ENCODE measurements around the gene PXYLP1. TPM values are rescaled to one million over a fixed set of nuclear protein-coding genes. Genes with fewer than 3 reads are reported as not detected.
A peak's percentile ranks its signal among the peaks of the same experiment; 100 is the strongest.

The PXYLP1 gene
- total RNA-seq, 1 experiment from 2014 or later, result 5.6 TPM

DNA sequence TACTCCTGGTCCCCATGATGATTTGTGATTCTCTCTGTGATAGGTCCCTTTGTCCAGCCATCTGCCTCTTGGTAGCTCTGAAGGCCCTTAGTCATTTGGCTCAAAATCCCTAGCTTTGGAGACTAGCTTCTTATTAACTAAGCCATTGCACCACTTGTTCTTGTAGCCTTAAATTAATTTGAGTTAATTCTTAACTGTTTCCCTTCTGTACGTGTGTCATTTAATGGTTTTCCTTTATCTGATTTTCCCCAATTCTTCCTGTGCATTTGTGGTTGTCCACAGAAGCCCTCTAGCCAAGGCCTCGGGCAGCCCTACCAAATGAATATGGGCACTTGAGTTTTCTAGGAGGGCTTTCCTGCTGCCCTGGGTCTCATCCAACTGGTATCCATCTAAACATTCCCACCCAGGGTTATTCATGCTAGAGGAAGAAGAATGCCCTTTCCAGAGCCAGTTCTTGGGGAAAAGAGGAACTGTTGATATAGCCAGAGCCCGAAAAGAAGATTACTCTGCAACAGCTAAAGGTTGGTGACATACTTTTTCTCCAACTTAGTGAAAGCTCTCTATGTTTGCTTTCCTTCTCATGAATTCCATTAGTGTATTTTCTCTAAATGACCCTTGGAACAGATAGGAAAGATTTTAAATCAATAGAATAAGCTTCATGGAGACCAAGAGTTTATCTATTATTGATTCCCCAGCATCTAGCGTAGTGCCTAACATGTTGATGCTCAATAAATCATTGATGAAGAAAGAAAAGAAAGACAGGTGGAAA lies 92.5 kb downstream of the PXYLP1 start:
- no peak for DNase-seq (ENCODE audit: low spot score)

DNA sequence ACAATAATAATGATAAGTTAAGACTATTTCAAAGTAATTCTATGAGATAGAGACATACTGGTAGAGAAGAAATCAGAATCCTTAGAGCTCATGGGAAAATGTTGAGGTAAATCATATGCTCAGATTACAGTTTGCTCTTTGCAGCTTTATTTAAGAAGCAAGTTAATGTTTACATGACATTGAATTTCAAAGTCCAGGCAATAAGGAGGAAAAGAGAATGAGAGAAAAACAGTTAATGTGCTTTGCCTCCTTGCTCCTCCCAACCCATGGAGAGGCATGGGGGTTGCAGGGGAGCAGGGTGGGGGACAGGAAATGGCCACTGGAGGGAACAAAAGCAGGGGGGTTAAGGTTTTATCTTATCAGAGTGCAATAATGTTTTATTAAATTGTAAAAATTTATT lies 94.5 kb downstream of the PXYLP1 start:
- DNase-seq (ENCODE audit: low spot score), result no peak

DNA sequence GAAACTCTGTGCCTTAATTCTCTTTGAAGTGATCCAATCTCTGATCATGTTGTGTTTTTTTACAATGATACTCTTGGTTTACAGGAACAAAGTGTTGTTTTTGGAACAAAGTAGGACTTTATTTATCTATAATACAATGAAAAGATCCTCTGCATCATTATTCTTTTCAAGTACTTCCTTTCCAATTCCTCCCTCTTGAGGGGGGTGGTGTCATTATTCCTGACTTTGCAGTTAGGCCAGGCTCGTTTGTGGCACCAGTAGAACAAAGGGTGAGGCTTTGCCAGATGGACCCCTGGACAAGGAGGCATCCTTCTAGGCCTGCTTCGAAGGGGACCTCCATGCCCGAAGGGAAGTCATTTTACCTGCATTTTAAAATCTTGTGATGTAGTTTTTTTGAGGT lies 95.0 kb downstream of the PXYLP1 start:
- no peak for DNase-seq (ENCODE audit: low spot score)

DNA sequence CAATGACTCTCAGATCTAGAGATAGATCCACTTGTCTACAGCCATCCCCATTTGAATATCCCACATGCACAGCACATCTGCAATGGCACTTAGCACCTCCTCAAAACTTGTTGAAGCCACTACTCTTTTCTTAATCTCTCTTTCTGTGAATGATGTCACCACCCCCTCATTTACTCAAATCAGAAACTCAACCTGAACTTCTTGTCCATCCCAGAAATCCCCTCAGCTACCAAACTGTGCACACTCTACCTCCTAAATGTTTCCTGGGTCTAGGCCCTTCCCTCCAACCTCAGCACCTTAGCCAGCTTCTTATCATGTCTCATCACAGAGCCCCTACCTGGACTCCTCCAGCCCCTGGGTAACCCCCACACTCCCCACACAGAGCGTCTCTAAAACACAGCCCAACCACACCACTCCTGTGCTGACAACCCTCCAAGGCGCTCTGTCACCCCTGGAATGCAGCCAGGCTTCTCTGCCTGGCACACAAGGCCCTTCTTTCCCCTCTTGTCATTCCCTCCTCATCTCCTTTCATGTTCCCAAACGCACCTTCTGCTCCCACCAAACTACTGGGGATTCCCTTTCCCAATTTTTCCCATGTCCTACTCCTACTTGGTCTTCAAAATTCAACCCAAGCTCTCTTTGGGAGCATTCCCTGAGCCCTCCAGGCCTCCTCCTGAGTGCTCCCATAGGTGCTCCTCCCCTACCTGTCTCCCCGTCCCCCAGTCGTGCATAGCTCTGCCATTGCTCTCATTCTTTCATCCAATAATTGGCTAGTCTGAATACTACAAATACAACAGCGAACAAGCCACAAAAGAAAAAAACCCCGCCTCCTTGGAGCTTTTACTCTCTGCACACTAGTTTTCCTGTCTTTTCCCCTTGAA lies 96.9 kb downstream of the PXYLP1 start:
- no peak for DNase-seq (ENCODE audit: low spot score)

DNA sequence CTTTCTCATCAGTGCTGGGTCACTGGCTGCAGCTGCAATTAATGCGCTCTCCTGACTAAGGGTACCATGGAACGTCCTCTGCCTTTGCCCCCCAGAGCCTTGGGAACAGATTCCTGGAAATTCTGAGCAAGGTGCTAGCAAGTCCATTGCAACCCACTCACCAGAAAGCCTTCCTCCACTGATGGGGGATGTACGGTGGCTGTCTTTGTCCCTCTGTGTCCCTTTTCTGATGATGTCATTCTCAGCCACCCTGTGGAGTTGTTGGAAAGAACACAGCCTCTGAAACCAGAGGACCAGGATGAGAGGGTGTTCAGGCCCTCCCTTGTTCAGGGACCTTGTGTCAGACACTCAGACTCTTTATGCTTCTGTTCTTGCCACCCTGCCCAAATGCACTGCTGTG lies 98.6 kb downstream of the PXYLP1 start:
- DNase-seq (ENCODE audit: low spot score), result no peak

DNA sequence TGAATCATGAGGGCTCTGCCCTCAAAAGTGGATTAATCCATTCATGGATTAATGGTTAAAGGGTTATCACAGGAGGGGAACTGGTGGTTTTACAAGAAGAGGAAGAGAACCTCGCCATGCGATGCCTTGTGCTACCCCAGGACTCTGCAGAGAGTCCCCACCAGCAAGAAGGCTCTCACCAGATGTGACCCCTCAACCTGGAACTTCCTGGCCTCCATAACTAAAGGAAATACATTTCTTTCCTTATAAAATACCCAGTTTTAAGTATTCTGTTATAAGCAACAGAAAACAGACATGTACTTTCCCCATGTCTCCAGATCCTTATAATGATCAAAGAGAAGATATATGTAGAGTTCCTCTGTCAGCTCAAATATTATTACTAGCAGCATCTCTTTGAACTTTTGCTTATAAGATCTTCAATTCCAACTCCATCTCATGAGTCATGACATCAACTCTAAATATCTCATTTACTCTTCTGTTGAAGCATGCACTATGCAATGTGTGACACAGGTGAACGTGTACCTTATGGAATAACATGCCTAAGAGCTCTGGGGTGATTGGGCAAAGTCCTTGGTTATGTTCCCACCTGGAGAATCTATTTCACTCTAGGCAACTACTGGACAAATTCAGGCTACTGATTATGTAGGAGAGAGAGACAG lies 99.2 kb downstream of the PXYLP1 start:
- peak; percentile 31 for DNase-seq (ENCODE audit: low spot score)

DNA sequence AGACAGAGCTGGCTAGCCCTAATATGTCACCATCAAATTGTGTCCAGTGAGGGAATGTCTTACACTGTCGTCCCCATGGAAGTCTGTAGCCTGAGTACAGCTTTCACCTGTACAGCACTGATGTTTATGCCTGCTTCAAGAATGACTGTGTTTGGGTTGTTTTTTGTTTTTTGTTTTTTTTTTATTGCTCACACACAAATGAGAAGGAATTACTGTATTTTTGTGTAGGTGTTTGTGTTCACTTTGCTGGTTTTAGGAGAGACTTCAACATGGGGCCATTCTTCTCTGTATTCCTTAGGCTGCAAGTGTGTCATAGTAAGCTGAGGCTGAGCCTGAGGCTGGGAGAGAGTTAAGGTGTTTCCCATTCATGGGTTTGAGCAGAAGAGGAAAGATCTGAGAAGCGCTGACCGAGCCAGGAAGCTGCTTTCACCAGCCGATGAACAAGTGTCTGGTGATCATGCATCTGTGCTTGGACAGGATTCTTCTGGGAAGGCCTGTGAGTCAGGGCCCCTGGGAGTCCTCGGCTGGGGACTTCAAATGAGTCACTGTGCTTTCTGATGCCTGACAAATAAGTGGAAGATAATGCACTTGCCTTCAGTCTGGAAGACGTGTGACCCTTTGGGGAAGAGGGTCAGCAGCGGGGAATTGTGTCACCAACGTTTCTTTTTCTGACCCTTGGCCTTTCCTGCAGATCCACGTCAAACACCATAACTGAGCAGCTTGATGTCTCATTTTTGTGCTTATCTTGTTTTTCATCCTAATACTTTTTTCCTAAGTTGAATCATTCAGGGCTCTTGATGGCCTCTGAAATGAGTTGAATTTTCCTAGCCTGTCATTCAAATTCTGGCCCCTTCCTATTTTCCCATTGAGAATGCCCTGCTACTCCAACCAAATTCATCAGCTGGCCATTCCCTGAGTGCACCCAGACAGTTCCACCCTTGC lies 100.0 kb downstream of the PXYLP1 start:
- peak; percentile 97 for DNase-seq (ENCODE audit: low spot score)

DNA sequence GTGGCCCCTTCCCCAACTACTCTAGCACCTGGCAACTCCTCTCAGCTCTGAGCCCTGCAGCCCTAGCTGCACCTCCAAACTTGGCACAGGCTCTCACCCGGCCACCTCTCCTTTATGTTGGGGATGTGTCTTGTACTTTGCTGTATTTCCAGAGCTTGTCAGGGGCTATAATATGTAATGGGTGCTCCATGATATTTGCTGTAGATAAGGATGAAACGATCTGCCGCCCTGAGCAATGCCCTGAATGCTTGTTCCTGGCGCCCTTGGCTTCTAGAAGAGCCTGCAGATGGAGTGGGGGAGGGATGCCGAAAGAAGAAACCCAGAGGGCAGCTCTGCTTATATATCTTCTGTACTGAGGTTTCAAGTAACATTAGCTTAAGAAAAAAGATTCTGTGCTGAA lies 100.8 kb downstream of the PXYLP1 start:
- no peak for DNase-seq (ENCODE audit: low spot score)

DNA sequence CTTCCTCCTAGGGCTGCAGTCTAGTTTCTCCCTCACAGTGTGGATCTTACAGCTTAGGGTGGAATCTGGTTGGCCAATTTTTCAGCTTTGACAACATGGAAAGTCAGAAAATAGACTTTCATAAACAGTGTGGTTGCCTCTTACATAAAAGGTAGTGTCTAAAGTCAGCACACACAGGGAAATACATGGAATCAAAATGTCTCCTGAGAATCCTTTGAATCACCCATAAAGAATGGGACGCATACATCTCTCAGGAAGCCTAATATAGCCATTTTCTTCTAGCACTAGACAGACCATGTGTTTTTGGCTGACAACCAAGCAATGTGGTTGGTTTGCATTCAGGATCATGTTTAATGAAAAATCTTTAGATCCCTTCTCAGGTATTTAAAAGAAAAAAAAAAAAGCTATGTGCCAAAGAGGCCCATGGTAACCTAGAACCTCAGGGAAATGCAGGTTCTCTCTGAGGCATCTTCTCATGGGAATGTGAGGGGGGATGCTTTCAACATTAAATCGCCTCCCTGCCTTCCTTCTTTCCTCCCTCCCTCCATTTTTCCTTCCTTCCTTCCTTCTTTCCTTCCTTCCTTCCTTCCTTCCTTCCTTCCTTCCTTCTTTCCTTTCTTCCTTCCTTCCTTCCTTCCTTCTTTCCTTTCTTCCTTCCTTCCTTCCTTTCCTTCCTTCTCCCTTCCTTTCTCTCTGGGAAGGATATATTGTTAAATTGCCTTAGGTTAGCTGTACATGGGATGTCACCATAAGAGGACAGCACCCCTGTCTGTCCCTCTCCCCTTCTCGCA lies 102.4 kb downstream of the PXYLP1 start:
- DNase-seq (ENCODE audit: low spot score), result no peak

DNA sequence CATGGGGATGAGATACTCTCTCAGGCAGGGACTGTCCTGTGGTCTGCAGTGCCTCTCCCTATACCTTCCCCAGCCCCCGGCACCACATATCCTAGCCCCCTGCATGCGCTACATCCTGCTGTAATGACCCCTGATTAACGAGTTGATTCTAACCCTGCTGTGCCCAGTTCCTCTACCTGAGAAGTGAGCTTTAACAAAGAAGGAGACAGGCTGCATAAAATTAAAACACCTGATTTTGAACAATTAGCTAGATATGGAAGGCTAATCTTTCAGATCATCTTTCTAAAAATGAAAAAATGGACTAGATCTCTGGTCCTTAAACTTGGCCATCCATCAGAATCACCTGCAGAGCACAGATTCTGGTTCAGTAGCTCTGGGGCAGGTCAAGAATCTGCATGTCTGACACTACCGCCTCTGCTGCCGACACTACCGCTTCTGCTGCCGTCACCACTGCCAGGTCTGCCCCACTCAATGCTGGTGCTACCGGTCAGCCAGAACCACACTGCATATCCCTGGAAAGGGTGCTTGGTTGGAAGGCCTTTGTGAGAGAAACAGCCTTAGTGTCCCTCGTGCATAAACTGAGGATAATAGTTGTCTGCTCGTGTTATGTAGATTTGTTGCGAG lies 103.1 kb downstream of the PXYLP1 start:
- no peak for DNase-seq (ENCODE audit: low spot score)

DNA sequence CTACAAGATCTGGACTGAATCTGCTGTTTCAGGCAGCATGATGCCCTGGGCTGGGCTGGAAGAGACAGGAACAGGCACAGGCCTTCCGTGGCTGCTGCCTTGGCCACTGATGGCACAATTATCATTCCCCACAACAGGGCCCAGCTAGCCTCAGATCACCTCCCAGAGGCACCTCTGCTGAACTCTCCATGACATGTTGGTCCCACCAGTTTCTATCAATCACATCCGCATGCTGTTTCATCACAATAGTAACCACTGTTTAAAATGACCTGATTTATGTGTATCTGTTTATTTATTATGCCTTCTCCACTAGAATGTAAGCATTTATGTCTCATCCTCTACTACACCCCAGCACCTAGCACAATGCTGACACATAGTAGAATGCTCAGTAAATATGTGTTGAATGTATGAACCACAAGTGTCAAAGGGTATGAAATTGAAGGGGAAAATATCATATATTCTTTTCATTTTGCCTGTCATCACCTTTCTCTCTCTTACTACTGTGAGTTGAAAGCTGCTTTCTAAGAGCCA lies 104.0 kb downstream of the PXYLP1 start:
- no peak for DNase-seq (ENCODE audit: low spot score)

DNA sequence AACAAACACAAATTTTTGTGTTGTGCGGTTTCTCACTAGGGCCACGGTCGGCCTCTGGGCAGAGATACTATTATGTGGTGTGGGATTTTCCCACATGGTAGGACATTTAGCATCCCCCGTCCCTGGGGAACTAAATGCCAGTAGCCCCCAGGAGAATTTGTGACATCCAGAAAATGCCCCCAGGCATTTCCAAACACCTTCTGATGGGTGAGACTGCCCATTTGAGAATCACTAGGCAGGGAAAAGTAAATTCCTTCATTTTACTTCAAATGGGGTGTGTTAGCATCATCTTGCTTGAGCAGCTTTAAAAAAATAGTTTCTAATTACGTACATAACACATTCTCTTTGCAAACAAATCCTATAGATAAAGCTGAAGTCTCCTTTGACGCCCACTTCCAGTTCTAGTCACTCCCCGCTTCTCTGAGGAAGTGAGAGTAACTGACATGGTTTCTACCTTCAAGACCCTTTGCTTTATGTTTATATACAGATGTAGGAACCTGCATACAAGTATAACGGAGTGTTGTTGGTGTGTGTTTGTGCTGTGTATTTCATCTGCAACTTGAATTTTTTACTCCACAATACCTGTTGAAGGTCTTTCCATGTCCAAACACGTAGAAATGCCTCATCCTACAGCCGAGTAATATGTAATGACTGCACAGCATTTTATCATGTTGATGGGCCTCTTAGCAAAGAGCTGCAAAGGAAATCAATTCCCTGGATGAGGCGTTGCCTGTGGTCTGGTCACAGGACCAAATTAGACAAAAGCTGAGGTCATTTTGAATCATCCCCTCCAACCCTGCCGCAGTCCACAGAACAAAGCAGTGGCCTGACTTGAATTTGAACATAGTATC lies 105.3 kb downstream of the PXYLP1 start:
- peak; percentile 91 for DNase-seq (ENCODE audit: low spot score)

DNA sequence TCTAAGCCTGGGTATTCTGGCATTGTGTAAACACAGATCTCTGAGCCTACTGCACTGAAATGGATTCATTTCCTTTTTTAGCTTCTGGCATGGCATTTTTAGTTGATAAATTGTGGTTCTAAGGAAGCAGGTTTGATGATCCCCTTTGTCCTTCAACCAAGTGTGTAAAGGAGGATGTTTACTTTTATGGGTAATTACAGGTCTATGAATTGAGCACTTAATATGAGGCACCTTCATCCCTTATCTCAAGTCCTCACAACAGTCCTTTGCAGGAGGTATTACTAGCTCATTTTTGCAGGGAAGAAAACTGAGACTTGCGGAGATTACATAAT lies 105.9 kb downstream of the PXYLP1 start:
- no peak for DNase-seq (ENCODE audit: low spot score)

DNA sequence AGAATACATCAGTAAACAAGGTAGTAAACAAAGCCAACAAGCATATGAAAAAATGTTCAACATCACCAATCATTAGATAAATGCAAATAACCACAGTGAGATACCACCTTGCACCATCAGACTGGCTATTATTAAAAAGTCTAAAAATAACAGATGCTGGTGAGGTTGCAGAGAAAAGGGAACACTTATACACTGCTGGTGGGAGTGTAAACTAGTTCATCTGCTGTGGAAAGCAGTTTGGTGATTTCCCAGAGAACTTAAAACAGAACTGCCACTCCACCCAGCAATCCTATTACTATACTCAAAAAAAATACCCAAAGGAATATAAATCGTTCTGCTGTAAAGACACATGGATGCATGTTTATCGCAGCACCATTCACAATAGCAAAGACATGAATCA lies 106.4 kb downstream of the PXYLP1 start:
- DNase-seq (ENCODE audit: low spot score), result no peak

DNA sequence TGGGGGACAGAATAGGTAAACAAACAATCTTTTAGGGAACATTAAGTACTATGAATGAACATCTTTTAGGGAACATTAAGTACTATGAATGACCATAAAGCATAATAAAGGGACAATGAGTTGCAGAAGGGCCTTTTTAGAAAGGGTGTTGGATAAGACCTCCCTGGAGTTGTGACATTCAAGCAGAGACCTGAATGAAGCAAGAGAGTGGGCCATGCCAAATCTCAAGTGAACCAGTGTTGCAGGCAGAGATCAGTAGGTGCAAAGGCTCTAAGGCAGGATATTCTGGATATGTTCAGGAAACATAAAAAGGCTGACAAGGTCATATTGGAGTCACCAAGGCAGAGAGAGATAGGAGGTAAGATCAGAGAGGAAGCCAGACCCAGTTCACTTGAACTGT lies 107.3 kb downstream of the PXYLP1 start:
- DNase-seq (ENCODE audit: low spot score), result no peak

DNA sequence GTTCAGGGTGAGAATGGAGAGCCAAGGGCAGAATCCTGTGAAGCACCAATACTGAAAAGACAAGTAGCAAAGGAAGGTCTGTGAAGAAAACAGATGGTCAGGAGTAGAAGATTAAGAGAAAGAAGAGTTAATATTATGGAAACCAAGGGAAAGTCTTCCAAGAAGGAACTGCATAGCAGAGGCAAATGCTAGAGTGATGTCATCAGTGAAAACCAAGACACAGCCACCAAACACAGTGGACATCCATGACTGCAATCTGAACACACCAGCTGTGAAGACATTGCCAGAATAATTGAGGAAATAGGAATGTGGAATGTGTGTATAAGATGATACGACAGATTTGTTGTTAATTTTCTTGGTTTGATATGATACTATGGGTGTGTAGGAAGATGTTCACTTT lies 109.9 kb downstream of the PXYLP1 start:
- DNase-seq (ENCODE audit: low spot score), result no peak

DNA sequence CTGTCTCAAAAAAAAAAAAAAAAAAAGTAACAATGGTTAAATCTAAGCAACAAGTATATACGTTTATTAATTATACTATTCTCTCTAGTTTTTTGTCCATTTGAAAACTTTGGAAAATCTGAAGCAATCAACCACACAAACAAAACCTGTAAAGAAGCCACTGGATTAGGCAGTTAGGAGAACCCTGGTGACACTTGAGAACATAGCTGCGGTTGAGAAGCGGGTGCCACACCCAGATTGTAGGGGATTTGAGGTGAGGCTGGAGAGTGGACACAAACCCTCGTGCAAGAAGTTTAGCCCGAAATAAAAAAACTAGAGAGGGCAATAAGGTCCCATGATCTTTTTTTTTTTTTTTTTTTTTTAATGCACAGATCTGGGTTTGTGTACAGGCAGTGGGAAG lies 110.8 kb downstream of the PXYLP1 start:
- no peak for DNase-seq (ENCODE audit: low spot score)

DNA sequence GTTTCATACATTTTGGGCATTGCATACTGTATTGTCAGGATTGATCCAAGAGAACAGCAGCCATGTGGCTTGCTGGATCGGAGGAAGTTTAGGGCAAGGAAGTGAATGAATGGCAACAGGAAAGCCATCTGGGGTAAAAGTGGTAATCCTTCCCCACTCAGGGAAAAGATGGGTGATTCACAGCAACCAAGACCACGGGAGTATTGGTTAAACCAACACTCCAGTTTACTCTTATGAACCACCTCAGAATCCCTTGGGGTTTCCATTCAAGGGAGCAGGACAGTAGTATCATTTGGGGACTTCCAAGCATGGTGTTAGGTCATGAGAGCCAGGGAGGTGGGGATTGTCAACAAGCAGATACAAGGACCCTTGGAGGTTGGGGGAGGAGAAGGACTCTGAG lies 111.5 kb downstream of the PXYLP1 start:
- no peak for DNase-seq (ENCODE audit: low spot score)

DNA sequence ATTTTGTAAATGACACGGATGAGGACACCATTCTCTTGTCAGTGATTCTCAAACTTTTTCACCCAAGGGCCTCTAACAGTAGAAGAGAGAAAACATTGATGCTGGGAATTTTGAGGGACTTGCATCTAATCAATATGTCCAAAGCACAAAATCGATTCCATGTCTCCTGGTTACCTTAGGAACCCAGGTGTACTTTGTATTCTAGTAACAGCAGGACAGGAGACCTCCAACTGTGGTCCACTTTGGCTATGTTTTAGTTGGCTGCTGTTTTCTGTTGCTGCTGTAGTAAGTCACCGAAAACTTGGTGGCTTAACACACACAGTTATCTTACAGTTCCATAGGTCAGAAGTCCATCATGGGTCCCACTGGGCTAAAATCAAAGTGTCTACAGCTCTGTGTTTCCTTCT lies 112.2 kb downstream of the PXYLP1 start:
- DNase-seq (ENCODE audit: low spot score), result no peak
